ENCODE results near the gene BCCIP. TPM values are rescaled to one million over a fixed set of nuclear protein-coding genes. Genes with fewer than 3 reads are reported as not detected.

Gene BCCIP
- 10 to 100 TPM; 37.5 to 38.8 TPM for total RNA-seq
- long read RNA-seq, donor 1, transcript BCCIP-203 (8 exons, 1,433 nt), result major isoform, 5 of 17 reads
- long read RNA-seq, donor 1, transcript BCCIP-202 (7 exons, 2,337 nt), result major isoform, 5 of 17 reads
- long read RNA-seq, donor 1, partial matches to known transcripts, result 2 of 17 reads
- long read RNA-seq, donor 1, other reads (novel, unspliced or antisense), result 1 of 17 reads
- long read RNA-seq, donor 2, transcript BCCIP-201 (7 exons, 1,236 nt), result minor isoform, 42 of 125 reads
- long read RNA-seq, donor 2, transcript BCCIP-202 (7 exons, 2,337 nt), result minor isoform, 26 of 125 reads
- long read RNA-seq, donor 2, transcript BCCIP-203 (8 exons, 1,433 nt), result major isoform, 45 of 125 reads
- long read RNA-seq, donor 2, partial matches to known transcripts, result 7 of 125 reads
- long read RNA-seq, donor 2, other reads (novel, unspliced or antisense), result 5 of 125 reads

- peak; percentile 97 for DNase-seq (ENCODE audit: low spot score)
- intact Hi-C loops (cut with DNase I), result loop anchor here in 1 of 2 donors (10.0 kb wide), 1 partner anchor 88 kb away; no protein-coding TSS in a partner anchor
Observed at GRCh38 chr10:125822878-125823662, at the start of gene BCCIP, which contains the start of gene UROS. Gene BCCIP (plus strand): TSS chr10:125823546. CDS start chr10:125823558, 12 bp downstream. Gene UROS (minus strand): TSS chr10:125823258. CDS start chr10:125816499, 6,759 bp downstream.

GRCh38 chr10:125773687-125774543, 49.4 kb upstream of the BCCIP start:
- intact Hi-C loops (cut with DNase I), result no loop called here
- DNase-seq (ENCODE audit: low spot score), result peak; percentile 72

- intact Hi-C loops (cut with DNase I), result no loop called here
- peak; percentile 76 for DNase-seq (ENCODE audit: low spot score)
Observed at GRCh38 chr10:125774581-125775191, 48.7 kb upstream of the BCCIP start.

GRCh38 chr10:125775491-125776106, 47.7 kb upstream of the BCCIP start, which contains the start of gene MMP21:
Gene MMP21 (minus strand): TSS chr10:125775821. CDS start chr10:125775821, 0 bp downstream.
- peak; percentile 73 for DNase-seq (ENCODE audit: low spot score)
- intact Hi-C loops (cut with DNase I), result no loop called here

GRCh38 chr10:125777806-125778205, 45.5 kb upstream of the BCCIP start:
- intact Hi-C loops (cut with DNase I), result no loop called here
- no peak for DNase-seq (ENCODE audit: low spot score)

- intact Hi-C loops (cut with DNase I), result no loop called here
- no peak for DNase-seq (ENCODE audit: low spot score)
Observed at GRCh38 chr10:125778556-125778955, 44.8 kb upstream of the BCCIP start.

GRCh38 chr10:125779403-125780327, 43.7 kb upstream of the BCCIP start:
- no peak for DNase-seq (ENCODE audit: low spot score)

GRCh38 chr10:125781374-125781773, 42.0 kb upstream of the BCCIP start:
- DNase-seq (ENCODE audit: low spot score), result no peak

More at GRCh38 chr10:125779403-125780327, 43.7 kb upstream of the BCCIP start:
- intact Hi-C loops (cut with DNase I), result no loop called here

GRCh38 chr10:125782054-125782453, 41.3 kb upstream of the BCCIP start:
- DNase-seq (ENCODE audit: low spot score), result no peak
- intact Hi-C loops (cut with DNase I), result no loop called here

More at GRCh38 chr10:125781374-125781773, 42.0 kb upstream of the BCCIP start:
- intact Hi-C loops (cut with DNase I), result no loop called here

GRCh38 chr10:125782616-125783015, 40.7 kb upstream of the BCCIP start:
- DNase-seq (ENCODE audit: low spot score), result no peak
- intact Hi-C loops (cut with DNase I), result no loop called here

GRCh38 chr10:125783408-125783807, 39.9 kb upstream of the BCCIP start:
- intact Hi-C loops (cut with DNase I), result no loop called here
- no peak for DNase-seq (ENCODE audit: low spot score)

GRCh38 chr10:125783957-125784356, 39.4 kb upstream of the BCCIP start:
- DNase-seq (ENCODE audit: low spot score), result no peak
- intact Hi-C loops (cut with DNase I), result no loop called here

- intact Hi-C loops (cut with DNase I), result no loop called here
- DNase-seq (ENCODE audit: low spot score), result no peak
Observed at GRCh38 chr10:125785791-125786190, 37.6 kb upstream of the BCCIP start.

- no peak for DNase-seq (ENCODE audit: low spot score)
- intact Hi-C loops (cut with DNase I), result no loop called here
Observed at GRCh38 chr10:125788156-125789034, 35.0 kb upstream of the BCCIP start.

GRCh38 chr10:125792342-125793300, 30.7 kb upstream of the BCCIP start:
- intact Hi-C loops (cut with DNase I), result no loop called here
- DNase-seq (ENCODE audit: low spot score), result no peak

Measured in posterior vena cava (tissue), 2 donors.